Measurements from ENCODE around the gene ZNF662. TPM values are rescaled to one million over a fixed set of nuclear protein-coding genes. Genes with fewer than 3 reads are reported as not detected.

The ZNF662 gene
- total and polyA plus RNA-seq, 8 donors, result 1.4 to 23.9 (median 4.2) TPM

DNA sequence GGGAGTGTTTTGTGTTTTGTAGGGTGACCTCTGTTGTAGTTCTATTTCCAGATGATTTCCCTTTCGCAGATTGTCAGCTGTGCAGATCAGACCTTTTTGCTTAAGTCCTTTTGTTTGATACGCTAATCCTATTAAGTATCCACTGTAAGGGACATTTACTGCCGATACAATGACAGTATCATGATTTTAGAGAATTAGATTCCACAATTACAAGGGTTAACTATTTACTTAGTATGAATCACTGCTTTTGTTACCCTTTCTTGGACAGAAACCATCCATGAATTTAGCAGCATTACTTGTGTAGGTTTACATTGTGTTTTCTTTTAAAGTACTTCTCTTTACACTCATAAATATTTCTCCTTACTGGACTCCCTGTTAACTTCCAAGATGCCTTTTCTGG is 31.4 kb downstream of the ZNF662 start:
- Histone ChIP-seq H3K4me3 (no peak overlapping the region), H3K4me1 (no peaks in the 10 kb centered on the region), H3K27me3 (no peaks in the 10 kb centered on the region), H3K27ac (no peak overlapping the region), H3K36me3 (peaks cover 0 to 10% (median 0%) of the 10 kb centered on the region in 4 donors), H3K9me3 (no peaks in the 10 kb centered on the region)
- intact Hi-C loops (cut with DNase I; ENCODE audit: low total_unique reads), result no loop called here
- TF ChIP-seq EP300 (IDR thresholded peaks at IDR 0.05) (no peak), POLR2A (IDR thresholded peaks at IDR 0.05) (no peak), POLR2AphosphoS5 (IDR thresholded peaks at IDR 0.05) (no peak)
- TF ChIP-seq, protein P1, sequence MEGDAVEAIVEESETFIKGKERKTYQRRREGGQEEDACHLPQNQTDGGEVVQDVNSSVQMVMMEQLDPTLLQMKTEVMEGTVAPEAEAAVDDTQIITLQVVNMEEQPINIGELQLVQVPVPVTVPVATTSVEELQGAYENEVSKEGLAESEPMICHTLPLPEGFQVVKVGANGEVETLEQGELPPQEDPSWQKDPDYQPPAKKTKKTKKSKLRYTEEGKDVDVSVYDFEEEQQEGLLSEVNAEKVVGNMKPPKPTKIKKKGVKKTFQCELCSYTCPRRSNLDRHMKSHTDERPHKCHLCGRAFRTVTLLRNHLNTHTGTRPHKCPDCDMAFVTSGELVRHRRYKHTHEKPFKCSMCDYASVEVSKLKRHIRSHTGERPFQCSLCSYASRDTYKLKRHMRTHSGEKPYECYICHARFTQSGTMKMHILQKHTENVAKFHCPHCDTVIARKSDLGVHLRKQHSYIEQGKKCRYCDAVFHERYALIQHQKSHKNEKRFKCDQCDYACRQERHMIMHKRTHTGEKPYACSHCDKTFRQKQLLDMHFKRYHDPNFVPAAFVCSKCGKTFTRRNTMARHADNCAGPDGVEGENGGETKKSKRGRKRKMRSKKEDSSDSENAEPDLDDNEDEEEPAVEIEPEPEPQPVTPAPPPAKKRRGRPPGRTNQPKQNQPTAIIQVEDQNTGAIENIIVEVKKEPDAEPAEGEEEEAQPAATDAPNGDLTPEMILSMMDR (IDR thresholded peaks at IDR 0.05), result no peak
- DNase-seq, result no peak
- 80 to 88% (median 85%) methylated on average over 3 of the region's 3 CpGs for WGBS, 5 donors

GRCh38 chr3:42942693-42943092 is 36.8 kb downstream of the ZNF662 start:
- Histone ChIP-seq H3K4me3 (no peak overlapping the region), H3K27ac (no peak overlapping the region), H3K27me3 (no peaks in the 10 kb centered on the region), H3K9me3 (no peaks in the 10 kb centered on the region), H3K36me3 (peaks cover 0 to 10% (median 0%) of the 10 kb centered on the region in 4 donors), H3K4me1 (no peaks in the 10 kb centered on the region)
- 83 to 88% (median 86%) methylated on average over 1 of the region's 1 CpG for WGBS, 5 donors
- TF ChIP-seq EP300 (IDR thresholded peaks at IDR 0.05) (no peak), POLR2A (IDR thresholded peaks at IDR 0.05) (no peak), POLR2AphosphoS5 (IDR thresholded peaks at IDR 0.05) (no peak)
- TF ChIP-seq, protein P1 (IDR thresholded peaks at IDR 0.05), result no peak
- intact Hi-C loops (cut with DNase I; ENCODE audit: low total_unique reads), result no loop called here
- no peak for DNase-seq

- no peaks in the 10 kb centered on the region for H3K9me3 ChIP-seq
- no peaks in the 10 kb centered on the region for H3K4me1 ChIP-seq
- H3K27me3 ChIP-seq, result no peaks in the 10 kb centered on the region
- TF ChIP-seq POLR2A (IDR thresholded peaks at IDR 0.05), result no peak
- TF ChIP-seq, protein P1 (IDR thresholded peaks at IDR 0.05), result no peak
- no peak for TF ChIP-seq POLR2AphosphoS5 (IDR thresholded peaks at IDR 0.05)
- TF ChIP-seq EP300 (IDR thresholded peaks at IDR 0.05), result no peak
- no peak overlapping the region for H3K4me3 ChIP-seq
- no peak for DNase-seq
- WGBS, 5 donors, result 79 to 85% (median 83%) methylated on average over 5 of the region's 5 CpGs
- no peak overlapping the region for H3K27ac ChIP-seq
- H3K36me3 ChIP-seq, result peaks cover 0 to 10% (median 0%) of the 10 kb centered on the region in 4 donors
- intact Hi-C loops (cut with DNase I; ENCODE audit: low total_unique reads), result no loop called here
These were observed 40.1 kb downstream of the ZNF662 start for GRCh38 chr3:42946050-42946449.

- Histone ChIP-seq H3K27ac (no peak overlapping the region), H3K9me3 (no peaks in the 10 kb centered on the region), H3K4me1 (peaks cover 0 to 7% (median 3%) of the 10 kb centered on the region in 4 donors), H3K36me3 (no peaks in the 10 kb centered on the region), H3K27me3 (no peaks in the 10 kb centered on the region), H3K4me3 (no peak overlapping the region)
- WGBS, 5 donors, result 79 to 84% (median 81%) methylated on average over 3 of the region's 3 CpGs
- intact Hi-C loops (cut with DNase I; ENCODE audit: low total_unique reads), result no loop called here
- TF ChIP-seq POLR2AphosphoS5 (IDR thresholded peaks at IDR 0.05), result no peak
- TF ChIP-seq EP300 (IDR thresholded peaks at IDR 0.05), result no peak
- no peak for TF ChIP-seq POLR2A (IDR thresholded peaks at IDR 0.05)
- TF ChIP-seq, protein P1 (IDR thresholded peaks at IDR 0.05), result no peak
- no peak for DNase-seq
These were observed 51.6 kb downstream of the ZNF662 start for GRCh38 chr3:42957573-42957972.

All from stomach (tissue), 9 donors.